GM19438 (cell line): ENCODE results near the gene PDIA2.

ENCODE experiments used
- ATAC-seq: cut with Tn5 transposase; IDR thresholded peaks from one replicate; pipeline ENCODE4 v1.9.1; 2021; ENCODE audit warnings: low read depth; ENCODE audit not compliant: unreplicated experiment

The PDIA2 gene

GRCh38 chr16:296276-296675 is 13.3 kb downstream of the PDIA2 start:
- ATAC-seq: no peak

GRCh38 chr16:296806-297510 is 14.0 kb downstream of the PDIA2 start:
- ATAC-seq: no peak

GRCh38 chr16:297832-298231 is 14.9 kb downstream of the PDIA2 start:
- ATAC-seq: no peak

DNA sequence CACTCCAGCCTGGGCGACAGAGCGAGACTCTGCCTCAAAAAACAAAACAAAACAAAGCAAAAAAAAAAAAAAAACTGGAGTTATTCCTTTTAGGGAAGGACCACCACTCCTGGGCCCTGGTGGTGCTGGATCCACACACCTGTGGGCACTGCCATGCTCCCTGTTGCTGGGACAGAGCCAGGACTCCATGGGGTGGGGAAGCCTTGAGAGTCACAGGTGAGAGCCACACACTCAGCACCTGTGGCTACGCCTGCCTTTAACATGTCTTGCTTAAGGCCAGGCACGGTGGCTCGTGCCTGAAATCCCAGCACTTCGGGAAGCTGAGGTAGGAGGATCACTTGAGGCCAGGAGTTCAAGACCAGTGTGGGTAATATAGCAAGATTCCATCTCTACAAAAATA is 18.3 kb downstream of the PDIA2 start:
- ATAC-seq: no peak

DNA sequence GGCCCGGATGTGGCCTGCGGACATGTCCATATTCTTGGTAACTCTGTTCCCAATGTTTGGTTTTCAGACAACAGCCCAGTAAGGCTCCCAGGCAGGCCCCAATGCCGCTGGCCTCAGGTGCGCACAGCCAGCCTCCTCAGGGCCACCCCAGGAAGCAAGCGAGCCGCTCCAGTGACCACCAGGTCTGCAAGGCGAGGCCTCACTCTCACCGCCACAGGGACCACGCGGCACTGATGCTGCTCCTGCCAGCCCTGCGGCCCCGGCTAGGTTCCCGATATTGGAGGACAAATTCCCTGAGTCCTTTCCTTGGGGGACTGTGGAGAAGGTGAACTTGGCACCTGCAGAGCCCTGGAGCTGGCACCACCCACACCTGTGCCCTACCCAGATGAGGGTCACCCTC is 19.0 kb downstream of the PDIA2 start:
- no peak for ATAC-seq

DNA sequence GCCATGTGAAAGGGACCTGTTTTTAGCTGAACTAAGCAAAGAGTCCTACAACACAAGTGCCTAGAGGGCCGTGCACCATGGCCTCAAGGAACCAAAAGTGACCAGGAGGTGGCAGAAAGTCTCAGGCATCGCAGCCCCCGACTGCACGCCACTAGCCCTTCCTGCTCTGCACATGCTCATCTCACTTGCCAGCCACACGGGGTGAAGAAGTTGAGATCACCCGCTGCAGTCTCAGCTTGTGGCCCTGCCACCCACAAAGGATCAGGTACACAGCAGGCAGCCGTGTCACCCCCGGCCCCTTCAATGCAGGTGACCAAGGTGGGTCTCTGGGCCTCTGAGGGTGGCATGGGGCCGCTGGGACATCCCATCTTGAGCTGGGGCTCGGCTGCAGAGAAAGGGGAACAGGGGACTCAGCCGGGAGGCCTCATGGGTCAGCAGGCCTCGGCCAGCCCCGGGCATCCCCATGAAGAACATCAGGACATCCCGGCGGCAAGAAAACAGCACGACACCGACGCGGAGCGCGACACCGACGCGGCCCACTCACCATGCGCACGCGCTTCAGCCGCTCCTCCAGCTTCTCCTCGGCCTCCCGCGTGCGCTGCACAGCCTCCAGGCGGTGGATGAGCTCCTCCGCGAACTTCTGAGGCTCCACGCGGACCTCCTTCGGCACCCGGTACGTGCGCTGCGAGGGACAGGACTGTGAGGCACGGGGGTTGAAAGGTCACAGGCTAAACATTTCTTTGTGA is 21.0 kb downstream of the PDIA2 start:
- no peak for ATAC-seq

DNA sequence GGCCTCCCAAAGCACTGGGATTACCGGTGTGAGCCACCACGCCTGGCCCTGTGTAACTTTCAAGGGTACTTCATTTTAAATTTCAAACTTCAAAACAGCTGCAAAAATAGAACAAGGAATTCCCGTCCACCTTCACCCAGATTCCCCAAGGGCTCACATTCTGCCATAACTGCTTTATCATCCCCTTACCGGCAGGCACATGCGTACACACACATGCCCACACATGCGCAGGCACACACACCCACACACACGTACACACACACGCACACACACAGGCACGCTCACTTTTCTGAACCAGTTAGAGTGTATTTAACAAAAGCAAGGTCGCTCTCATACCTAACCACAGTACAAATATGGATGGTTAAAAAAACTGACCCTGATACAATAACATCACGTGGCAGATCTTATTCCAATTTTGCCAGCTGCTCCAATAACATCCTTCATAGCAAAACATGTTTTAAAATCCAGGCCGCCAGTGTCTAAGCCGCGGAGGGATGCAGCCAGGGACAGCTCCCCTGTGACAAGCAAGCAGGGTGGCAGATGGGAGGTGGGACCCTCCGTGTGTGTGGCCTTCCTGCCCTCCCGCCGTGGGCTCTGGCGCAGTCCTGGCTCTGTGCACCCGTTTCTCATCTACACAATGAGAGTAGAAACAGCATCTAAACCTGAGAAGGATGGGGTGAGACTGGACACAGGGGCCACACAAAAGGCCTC is 23.1 kb downstream of the PDIA2 start:
- no peak for ATAC-seq

DNA sequence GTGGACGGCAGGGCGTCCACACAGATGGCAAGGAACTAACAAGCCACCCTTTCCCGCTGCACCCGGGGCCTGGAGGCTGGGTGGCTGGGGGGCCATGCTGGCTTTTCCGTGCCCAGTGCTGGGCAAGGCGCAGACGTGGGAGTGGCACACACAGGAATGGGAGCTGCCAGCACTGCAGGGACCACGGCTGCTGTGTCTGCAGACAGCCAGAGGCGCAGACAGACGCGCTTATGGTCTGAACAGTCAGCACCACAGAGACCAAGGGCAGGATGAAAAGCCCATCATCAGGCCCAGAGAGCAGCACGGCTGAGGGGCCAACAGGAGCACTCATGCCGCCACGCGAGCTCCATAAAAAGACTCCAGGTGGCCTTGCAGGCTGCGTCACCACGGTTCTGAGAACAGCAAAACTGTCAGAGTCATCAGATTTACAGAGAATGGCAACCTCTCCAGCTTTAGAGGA is 24.0 kb downstream of the PDIA2 start:
- no peak for ATAC-seq

DNA sequence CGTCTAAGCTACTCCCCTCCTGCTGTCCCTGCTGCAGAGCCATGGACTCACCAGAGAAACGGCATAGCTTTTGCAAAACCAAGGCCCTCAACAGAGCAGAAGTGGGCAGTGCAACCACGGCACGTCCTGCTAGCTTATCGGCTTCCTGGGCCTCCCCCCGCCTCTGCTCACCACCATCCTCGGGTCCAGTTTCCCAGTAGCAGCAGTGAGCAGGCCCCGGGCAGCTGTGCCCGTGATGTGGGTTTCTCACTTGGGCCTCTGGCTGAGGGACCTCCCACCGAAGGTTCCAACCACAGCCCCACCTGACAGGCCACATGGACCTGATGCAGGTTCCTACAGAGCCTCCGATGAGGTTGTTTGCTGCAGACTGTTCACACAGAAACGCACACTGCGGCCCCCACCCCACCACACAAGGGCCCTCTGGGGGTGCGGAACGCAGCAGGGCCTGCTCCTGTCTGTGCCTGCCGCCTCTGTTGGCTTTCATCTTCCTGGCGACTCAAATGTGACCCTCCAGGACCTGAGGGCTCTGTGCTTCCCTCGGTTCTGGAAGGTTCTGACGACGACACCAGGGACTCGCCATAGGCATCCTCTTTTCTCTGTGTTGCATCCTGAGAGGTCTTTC is 24.8 kb downstream of the PDIA2 start:
- no peak for ATAC-seq

DNA sequence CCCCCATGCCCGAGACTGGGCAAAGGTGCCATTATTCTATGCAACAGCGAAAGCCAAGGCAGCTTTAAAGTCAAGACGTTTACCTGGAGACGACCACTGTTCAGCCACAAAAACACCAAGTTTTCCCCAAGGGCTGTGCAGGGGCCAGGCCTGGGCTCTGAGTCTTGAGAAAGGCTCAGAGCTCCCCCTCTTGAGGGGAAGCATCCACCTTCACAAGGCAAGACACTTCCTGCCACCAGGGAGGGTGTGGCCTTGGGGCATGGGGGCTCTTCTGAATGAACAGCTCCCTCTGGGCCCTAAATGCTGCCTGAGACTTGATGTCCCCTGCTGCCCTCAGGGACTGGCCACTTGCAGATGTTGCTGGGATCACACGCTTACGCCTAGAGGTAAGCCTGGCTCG is 26.5 kb downstream of the PDIA2 start:
- ATAC-seq: no peak

DNA sequence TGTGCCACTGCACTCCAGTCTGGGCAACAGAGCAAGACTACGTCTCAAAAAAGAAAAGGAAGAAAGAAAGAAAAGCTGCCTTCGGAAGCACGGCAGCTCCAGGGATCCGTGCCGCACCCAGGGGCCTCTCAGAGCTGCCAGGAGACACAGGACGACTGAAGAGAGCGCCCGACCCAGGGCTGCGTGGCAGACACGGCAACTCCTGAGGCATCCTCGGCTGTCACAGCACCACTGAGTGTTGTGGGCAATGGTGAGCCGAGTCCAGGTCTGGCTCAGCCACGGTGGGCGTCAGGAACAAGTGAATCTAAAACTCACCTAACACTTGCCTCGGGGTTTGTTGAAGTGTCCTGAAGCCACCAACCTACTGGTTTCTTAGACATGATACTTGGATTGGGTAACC is 28.8 kb downstream of the PDIA2 start:
- no peak for ATAC-seq

DNA sequence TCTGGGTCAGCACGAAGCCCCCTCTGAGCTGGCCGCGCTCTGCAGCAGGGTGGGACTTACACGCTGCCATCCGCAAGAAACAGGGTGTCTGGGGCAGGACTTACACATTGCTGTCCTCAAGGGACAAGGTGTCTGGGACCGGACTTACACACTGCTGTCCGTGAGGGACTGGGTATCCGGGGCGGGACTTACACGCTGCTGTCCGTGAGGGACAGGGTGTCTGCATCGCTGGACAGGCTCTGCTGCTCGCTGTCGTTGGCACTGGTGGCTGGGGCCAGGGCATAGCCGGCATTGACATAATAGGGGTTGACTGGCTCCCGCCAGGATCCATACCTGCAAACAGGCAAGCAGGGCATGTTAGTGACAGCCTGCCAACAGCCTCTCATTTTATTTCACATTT is 31.4 kb downstream of the PDIA2 start:
- ATAC-seq: no peak

- ATAC-seq: no peak
These were observed 31.9 kb downstream of the PDIA2 start for GRCh38 chr16:314795-315299.

DNA sequence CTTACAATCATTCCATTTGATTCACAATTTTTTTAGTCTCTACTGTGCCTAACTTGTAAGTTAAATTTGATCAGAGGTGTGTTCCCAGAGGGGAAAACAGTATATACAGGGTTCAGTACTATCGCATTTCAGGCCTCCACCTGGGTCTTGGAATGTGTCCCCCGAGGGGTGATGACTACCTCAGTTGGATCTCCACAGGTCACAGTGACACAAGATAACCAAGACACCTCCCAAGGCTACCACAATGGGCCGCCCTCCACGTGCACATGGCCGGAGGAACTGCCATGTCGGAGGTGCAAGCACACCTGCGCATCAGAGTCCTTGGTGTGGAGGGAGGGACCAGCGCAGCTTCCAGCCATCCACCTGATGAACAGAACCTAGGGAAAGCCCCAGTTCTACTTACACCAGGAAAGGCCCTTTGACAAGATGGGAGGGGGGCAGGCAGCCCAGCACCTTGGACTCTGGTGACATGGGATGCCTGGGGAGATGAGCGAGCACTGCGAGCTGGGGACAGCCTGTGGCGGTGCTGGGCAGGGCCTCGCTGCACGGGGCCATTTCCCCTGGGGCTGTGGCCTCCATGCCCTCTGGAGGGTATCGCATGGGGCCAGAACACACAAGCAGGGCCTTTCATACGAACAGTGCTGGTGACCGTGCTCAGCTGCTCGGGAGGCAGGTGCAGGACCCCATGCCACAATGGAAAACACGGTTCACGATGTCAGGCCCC is 33.9 kb downstream of the PDIA2 start:
- ATAC-seq: no peak

DNA sequence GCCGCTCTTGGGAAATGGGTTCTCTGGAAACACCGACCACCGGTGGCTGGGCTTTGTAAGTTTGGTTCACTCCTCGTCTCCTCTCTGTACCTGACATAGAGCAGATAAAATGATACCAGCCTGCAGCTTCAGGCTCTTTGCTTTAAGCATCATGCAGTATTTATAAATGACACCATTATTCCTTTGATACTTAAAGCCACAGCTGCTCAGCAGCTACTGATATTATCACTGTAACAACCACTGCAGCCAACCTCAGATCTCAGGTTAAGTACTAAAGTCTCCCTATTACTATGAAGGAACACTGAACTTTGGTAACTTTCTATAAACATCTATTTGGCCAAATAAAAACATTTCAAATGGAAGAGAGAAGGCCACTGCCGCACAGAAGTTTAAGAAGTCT is 34.6 kb downstream of the PDIA2 start:
- no peak for ATAC-seq

DNA sequence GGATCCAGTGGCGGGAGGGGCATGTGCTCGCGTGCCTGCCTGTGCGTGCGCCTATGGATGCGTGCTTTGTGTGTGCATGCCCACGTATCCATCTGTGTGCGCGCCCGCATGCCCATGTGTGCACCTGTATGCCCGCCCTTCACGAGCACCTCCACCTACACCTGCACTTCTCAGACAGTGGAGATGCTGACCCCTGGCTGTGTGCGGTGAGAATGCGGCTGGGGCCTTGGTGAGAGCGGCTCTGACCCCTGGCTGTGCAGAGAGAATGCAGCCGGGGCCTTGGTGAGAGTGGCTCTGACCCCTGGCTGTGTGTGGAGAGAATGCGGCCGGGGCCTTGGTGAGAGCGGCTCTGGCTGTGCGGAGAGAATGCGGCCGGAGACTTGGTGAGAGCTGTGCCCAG is 35.7 kb downstream of the PDIA2 start:
- ATAC-seq: no peak

GRCh38 chr16:320206-320605 is 37.2 kb downstream of the PDIA2 start:
- ATAC-seq: no peak

DNA sequence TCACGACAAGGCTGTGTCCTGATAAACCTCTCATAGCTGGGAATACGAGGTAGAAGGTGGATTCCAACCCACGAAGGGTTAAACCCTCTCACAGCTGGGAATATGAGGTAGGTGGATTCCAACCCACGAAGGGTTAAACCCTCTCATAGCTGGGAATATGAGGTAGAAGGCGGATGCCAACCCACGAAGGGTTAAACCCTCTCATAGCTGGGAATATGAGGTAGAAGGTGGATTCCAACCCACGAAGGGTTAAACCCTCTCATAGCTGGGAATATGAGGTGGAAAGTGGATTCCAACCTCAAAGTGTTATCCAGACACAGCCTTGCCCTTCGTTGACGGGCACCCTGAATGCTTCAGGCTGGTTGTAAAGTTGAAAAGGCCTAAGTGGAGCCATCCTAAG is 38.6 kb downstream of the PDIA2 start:
- no peak for ATAC-seq

- no peak for ATAC-seq
These were observed 39.6 kb downstream of the PDIA2 start for GRCh38 chr16:322476-323143.

- ATAC-seq: no peak
These were observed 41.2 kb downstream of the PDIA2 start for GRCh38 chr16:324201-324450.
